ENCODE measurements around the gene DEAF1.

GRCh38 chr11:598005-598680 is 96.9 kb downstream of the DEAF1 start:
- TF ChIP-seq POLR2A (IDR thresholded peaks at IDR 0.05) (no peak), CTCF (IDR thresholded peaks at IDR 0.05 in 4 of 5, conservative IDR thresholded peaks at IDR 0.05 in 1 of 5) (no peak)

Measured in gastrocnemius medialis (tissue), 4 donors.